H9 (cell line): ENCODE data around the gene CAPN9. TPM values are rescaled to one million over a fixed set of nuclear protein-coding genes. Genes with fewer than 3 reads are reported as not detected.

Source experiments
- DNase-seq: peaks from one replicate; pipeline ENCODE4 v3.0.0-alpha.2; 2017
- H2AFZ ChIP-seq: one replicate; pipeline ENCODE4 v1.6.1; 2013; ENCODE audit warnings: mild to moderate bottlenecking, low read length, control low read depth, moderate library complexity
- H2AK5ac ChIP-seq: 2 replicates; pipeline ENCODE4 v1.6.1; 2013; ENCODE audit warnings: low read length, control low read depth, mixed read lengths; ENCODE audit not compliant: insufficient read length
- H2BK120ac ChIP-seq: one replicate; pipeline ENCODE4 v1.6.1; 2013; ENCODE audit warnings: low read depth, mild to moderate bottlenecking, low read length, control low read depth, inconsistent platforms; ENCODE audit not compliant: poor library complexity, severe bottlenecking
- H2BK12ac ChIP-seq: 2 replicates; pipeline ENCODE4 v1.6.1; 2013; ENCODE audit warnings: low read length, control low read depth, mixed read lengths, low read depth; ENCODE audit not compliant: insufficient read length
- H2BK15ac ChIP-seq: 2 replicates; pipeline ENCODE4 v1.6.1; 2013; ENCODE audit warnings: low read depth, low read length, control low read depth
- H2BK20ac ChIP-seq: one replicate; pipeline ENCODE4 v1.6.1; 2013; ENCODE audit warnings: low read depth, mild to moderate bottlenecking, low read length, control low read depth, inconsistent platforms; ENCODE audit not compliant: poor library complexity, severe bottlenecking
- H2BK5ac ChIP-seq: 2 replicates; pipeline ENCODE4 v1.6.1; 2013; ENCODE audit warnings: low read length, control low read depth, mixed read lengths; ENCODE audit not compliant: insufficient read length
- H3K14ac ChIP-seq: 2 replicates; pipeline ENCODE4 v1.6.1; 2013; ENCODE audit warnings: low read length, control low read depth; ENCODE audit not compliant: insufficient read depth
- H3K18ac ChIP-seq: 2 replicates; pipeline ENCODE4 v1.6.1; 2013; ENCODE audit warnings: low read depth, mild to moderate bottlenecking, mixed read lengths, low read length, control low read depth; ENCODE audit not compliant: insufficient read length
- H3K23ac ChIP-seq: 2 replicates; pipeline ENCODE4 v1.6.1; 2013; ENCODE audit warnings: low read length, control low read depth, mixed read lengths, low read depth; ENCODE audit not compliant: insufficient read length
- H3K23me2 ChIP-seq: 2 replicates; pipeline ENCODE4 v1.6.1; 2013; ENCODE audit warnings: low read depth, mild to moderate bottlenecking, mixed read lengths, low read length, control low read depth; ENCODE audit not compliant: insufficient read length, poor library complexity, severe bottlenecking
- H3K27ac ChIP-seq: 2 replicates; pipeline ENCODE4 v1.5.1; 2013; ENCODE audit warnings: low read length, control low read depth, mixed read lengths, low read depth; ENCODE audit not compliant: insufficient read length
- H3K27me3 ChIP-seq: 2 replicates; pipeline ENCODE4 v1.6.1; 2013; ENCODE audit warnings: low read length, control low read depth, inconsistent platforms; ENCODE audit not compliant: insufficient read depth
- H3K4ac ChIP-seq: 2 replicates; pipeline ENCODE4 v1.6.1; 2013; ENCODE audit warnings: low read depth, mild to moderate bottlenecking, control low read depth, inconsistent platforms, low read length, moderate library complexity
- H3K4me1 ChIP-seq: 2 replicates; pipeline ENCODE4 v1.6.1; 2013; ENCODE audit warnings: low read length, control low read depth, inconsistent platforms; ENCODE audit not compliant: insufficient read depth
- H3K4me2 ChIP-seq: 2 replicates; pipeline ENCODE4 v1.6.1; 2013; ENCODE audit warnings: low read length, control low read depth, mixed read lengths; ENCODE audit not compliant: insufficient read length, insufficient read depth
- H3K56ac ChIP-seq: 2 replicates; pipeline ENCODE4 v1.6.1; 2013; ENCODE audit warnings: low read depth, mild to moderate bottlenecking, mixed read lengths, low read length, control low read depth; ENCODE audit not compliant: insufficient read length
- H3K79me1 ChIP-seq: 2 replicates; pipeline ENCODE4 v1.6.1; 2013; ENCODE audit warnings: low read depth, mild to moderate bottlenecking, moderate library complexity, low read length, control low read depth, inconsistent platforms; ENCODE audit not compliant: insufficient read depth, poor library complexity, severe bottlenecking
- H3K79me2 ChIP-seq: 2 replicates; pipeline ENCODE4 v1.6.1; 2013; ENCODE audit warnings: low read length, control low read depth, inconsistent platforms; ENCODE audit not compliant: insufficient read depth
- H3K9ac ChIP-seq: 2 replicates; pipeline ENCODE4 v1.6.1; 2013; ENCODE audit warnings: low read length, control low read depth, mixed read lengths; ENCODE audit not compliant: insufficient read length; ENCODE audit errors: extremely low read depth
- H3K9me3 ChIP-seq: one replicate; pipeline ENCODE4 v1.6.1; 2013; ENCODE audit warnings: low read depth, low read length, inconsistent platforms; ENCODE audit not compliant: control insufficient read depth
- H3T11ph ChIP-seq: one replicate; pipeline ENCODE4 v1.6.1; 2013; ENCODE audit warnings: mild to moderate bottlenecking, low read length, control low read depth, inconsistent platforms
- H4K20me1 ChIP-seq: one replicate; pipeline ENCODE4 v1.6.1; 2013; ENCODE audit not compliant: control insufficient read depth, insufficient read length, insufficient read depth
- H4K5ac ChIP-seq: 2 replicates; pipeline ENCODE4 v1.6.1; 2013; ENCODE audit warnings: low read depth, mild to moderate bottlenecking, mixed read lengths, low read length, control low read depth; ENCODE audit not compliant: insufficient read length
- H4K8ac ChIP-seq: replicated peaks from 2 replicates; pipeline ENCODE4 v1.6.1; 2013; ENCODE audit warnings: low read length, control low read depth, mixed read lengths, low read depth; ENCODE audit not compliant: insufficient read length
- H4K91ac ChIP-seq: 2 replicates; pipeline ENCODE4 v1.6.1; 2013; ENCODE audit warnings: low read depth, mild to moderate bottlenecking, moderate library complexity, mixed read lengths, low read length, control low read depth; ENCODE audit not compliant: insufficient read length
- H3K27ac Mint-ChIP-seq, 3 experiments: 2 replicates in 2 of 3; 3 replicates in 1 of 3; pipeline ENCODE4 v1.8.0; 2020 to 2021; ENCODE audit warnings: mixed read lengths in 3 of 3, mild to moderate bottlenecking in 1 of 3, moderate library complexity in 1 of 3
- H3K27me3 Mint-ChIP-seq: 2 replicates; pipeline ENCODE4 v1.8.0; 2021; ENCODE audit warnings: low read depth, mild to moderate bottlenecking, moderate library complexity, mixed read lengths
- H3K36me3 Mint-ChIP-seq, 3 experiments: 2 replicates in 2 of 3; 3 replicates in 1 of 3; pipeline ENCODE4 v1.8.0; 2020 to 2021; ENCODE audit warnings: low read depth in 3 of 3, mixed read lengths in 3 of 3; ENCODE audit not compliant: insufficient read depth in 1 of 3
- H3K4me1 Mint-ChIP-seq, 2 experiments: 2 replicates each; pipeline ENCODE4 v1.8.0; 2020; ENCODE audit warnings: mixed read lengths in 2 of 2
- H3K4me3 Mint-ChIP-seq, 2 experiments: 2 replicates in 1 of 2; 3 replicates in 1 of 2; pipeline ENCODE4 v1.8.0; 2020 to 2021; ENCODE audit warnings: mild to moderate bottlenecking in 2 of 2, mixed read lengths in 2 of 2, moderate library complexity in 1 of 2
- H3K9me3 Mint-ChIP-seq, 2 experiments: 2 replicates in 1 of 2; 3 replicates in 1 of 2; pipeline ENCODE4 v1.8.0; 2020; ENCODE audit warnings: mild to moderate bottlenecking in 2 of 2, mixed read lengths in 2 of 2, moderate library complexity in 1 of 2
- CTCF ChIP-seq: fragments of 200-600 bp; sonication (generic); conservative IDR thresholded peaks from 3 replicates; pipeline ENCODE4 v1.8.0; 2021; ENCODE audit warnings: antibody characterized with exemption, mild to moderate bottlenecking
- WGBS: extraction: QIAGEN DNeasy Blood & Tissue Kit; methylation state at CpG from one replicate; pipeline ENCODE4 v1.1.7; 2013; ENCODE audit warnings: missing lambda C conversion rate, low lambda C conversion rate, mixed read lengths; ENCODE audit not compliant: insufficient read length; ENCODE audit errors: extremely low coverage; 5-methylcytosine and 5-hydroxymethylcytosine counted together
- total RNA-seq: library from RNA; stranded (reverse); gene quantifications from 2 replicates; pipeline ENCODE4 v1.2.1, GENCODE V29; 2021

Gene CAPN9
- total RNA-seq, 1 experiment from 2014 or later, result 0.22 TPM

GRCh38 chr1:230836793-230837192 lies 89.6 kb downstream of the CAPN9 start:
- no peaks in the 10 kb centered on the region for H3K4me1 Mint-ChIP-seq
- H3K4me3 Mint-ChIP-seq, result no peak overlapping the region
- H3K9me3 Mint-ChIP-seq, result no peaks in the 10 kb centered on the region
- Histone ChIP-seq H2BK5ac (no peak overlapping the region), H4K20me1 (no peaks in the 10 kb centered on the region), H2AK5ac (no peak overlapping the region), H3K9me3 (no peaks in the 10 kb centered on the region), H4K91ac (no peak overlapping the region), H3K14ac (no peak overlapping the region), H3K4ac (no peak overlapping the region), H3K4me1 (no peaks in the 10 kb centered on the region), H3K27me3 (no peaks in the 10 kb centered on the region), H3K23ac (no peak overlapping the region), H2AFZ (no peak overlapping the region), H4K5ac (no peak overlapping the region), H3K23me2 (no peaks in the 10 kb centered on the region), H3T11ph (no peak overlapping the region), H3K9ac (no peak overlapping the region), H2BK12ac (no peak overlapping the region), H3K79me2 (no peaks in the 10 kb centered on the region), H3K4me2 (no peak overlapping the region), H3K18ac (no peak overlapping the region), H3K79me1 (no peaks in the 10 kb centered on the region), H2BK15ac (no peak overlapping the region), H2BK120ac (no peak overlapping the region), H2BK20ac (no peak overlapping the region), H3K27ac (no peak overlapping the region), H4K8ac (no peak overlapping the region), H3K56ac (no peak overlapping the region)
- peaks cover 8 to 29% (median 26%) of the 10 kb centered on the region in 3 experiments; a peak in 6 of 7 replicates for H3K36me3 Mint-ChIP-seq
- WGBS, result no CpG with 5 or more reads among the region's 5 CpGs
- H3K27me3 Mint-ChIP-seq, result peaks cover 9% of the 10 kb centered on the region
- no peak for DNase-seq
- H3K27ac Mint-ChIP-seq, result peak overlapping the region in 1 of 3 experiments; percentile 19; a peak in 2 of 7 replicates
- no peak for TF ChIP-seq CTCF
